ENCODE results near the gene TPSG1.

GRCh38 chr16:1273816-1274215 is 48.7 kb upstream of the TPSG1 start:
- TF ChIP-seq TBL1XR1 (IDR thresholded peaks at IDR 0.05; ENCODE audit: borderline replicate concordance, low read length, partially characterized antibody) (no peak), JUNB (CRISPR knock-in tag; IDR thresholded peaks at IDR 0.05; ENCODE audit: borderline replicate concordance) (no peak), NFIC (IDR thresholded peaks at IDR 0.05; ENCODE audit: low read length) (no peak), ZNF3 (CRISPR knock-in tag; IDR thresholded peaks at IDR 0.05) (no peak)

All from HepG2 (cell line).